Tibial nerve (tissue), 3 donors: ENCODE measurements around the gene MEX3B.

Source experiments
- POLR2A ChIP-seq, 2 donors: fragments of 450-650 bp; IDR thresholded peaks; one replicate each; pipeline ENCODE4 v1.6.1; 2017; ENCODE audit warnings: antibody characterized with exemption in 2 of 2, mild to moderate bottlenecking in 2 of 2, moderate library complexity in 2 of 2
- TF ChIP-seq, protein P1 (sequence below), 5 experiments: fragments of 200-600 bp in 3 of 5; fragments of 450-650 bp in 2 of 5; sonication (generic) in 3 of 5; IDR thresholded peaks; one replicate each; pipeline ENCODE4 v1.5.1; 2016 to 2019; ENCODE audit warnings: antibody characterized with exemption in 5 of 5, mild to moderate bottlenecking in 3 of 5, moderate library complexity in 2 of 5

GRCh38 chr15:82012908-82013307 lies 32.9 kb downstream of the MEX3B start:
- TF ChIP-seq POLR2A (IDR thresholded peaks at IDR 0.05), result no peak
- TF ChIP-seq, protein P1, sequence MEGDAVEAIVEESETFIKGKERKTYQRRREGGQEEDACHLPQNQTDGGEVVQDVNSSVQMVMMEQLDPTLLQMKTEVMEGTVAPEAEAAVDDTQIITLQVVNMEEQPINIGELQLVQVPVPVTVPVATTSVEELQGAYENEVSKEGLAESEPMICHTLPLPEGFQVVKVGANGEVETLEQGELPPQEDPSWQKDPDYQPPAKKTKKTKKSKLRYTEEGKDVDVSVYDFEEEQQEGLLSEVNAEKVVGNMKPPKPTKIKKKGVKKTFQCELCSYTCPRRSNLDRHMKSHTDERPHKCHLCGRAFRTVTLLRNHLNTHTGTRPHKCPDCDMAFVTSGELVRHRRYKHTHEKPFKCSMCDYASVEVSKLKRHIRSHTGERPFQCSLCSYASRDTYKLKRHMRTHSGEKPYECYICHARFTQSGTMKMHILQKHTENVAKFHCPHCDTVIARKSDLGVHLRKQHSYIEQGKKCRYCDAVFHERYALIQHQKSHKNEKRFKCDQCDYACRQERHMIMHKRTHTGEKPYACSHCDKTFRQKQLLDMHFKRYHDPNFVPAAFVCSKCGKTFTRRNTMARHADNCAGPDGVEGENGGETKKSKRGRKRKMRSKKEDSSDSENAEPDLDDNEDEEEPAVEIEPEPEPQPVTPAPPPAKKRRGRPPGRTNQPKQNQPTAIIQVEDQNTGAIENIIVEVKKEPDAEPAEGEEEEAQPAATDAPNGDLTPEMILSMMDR (IDR thresholded peaks at IDR 0.05), result no peak
